Neural cell (in vitro differentiated cells): ENCODE measurements around the gene NME9. TPM values are rescaled to one million over a fixed set of nuclear protein-coding genes. Genes with fewer than 3 reads are reported as not detected.

Source experiments
- H2AFZ ChIP-seq: fragments of 200-600, 300-800 bp; sonication (generic), shearing (Covaris generic); 2 replicates; pipeline ENCODE4 v1.6.0; 2014; ENCODE audit warnings: low read depth, mild to moderate bottlenecking, antibody characterized with exemption, low read length, moderate library complexity
- H3F3A ChIP-seq: fragments of 200-600 bp; shearing (Covaris generic); 2 replicates; pipeline ENCODE4 v1.6.1; 2016; ENCODE audit warnings: mild to moderate bottlenecking, moderate library complexity, mixed read lengths, antibody characterized with exemption, low read length; ENCODE audit not compliant: insufficient read depth, poor library complexity, severe bottlenecking
- H3K27ac ChIP-seq: fragments of 200-600, 300-800 bp; sonication (generic), shearing (Covaris generic); 2 replicates; pipeline ENCODE4 v1.5.1; 2014; ENCODE audit warnings: mild to moderate bottlenecking, low read length, moderate library complexity
- H3K27me3 ChIP-seq: fragments of 300-800, 200-600 bp; sonication (generic), shearing (Covaris generic); 2 replicates; pipeline ENCODE4 v1.6.0; 2014; ENCODE audit warnings: mild to moderate bottlenecking, low read depth, low read length, moderate library complexity; ENCODE audit not compliant: insufficient read depth
- H3K36me3 ChIP-seq: fragments of 300-800, 200-600 bp; sonication (generic), shearing (Covaris generic); 2 replicates; pipeline ENCODE4 v1.5.1; 2014; ENCODE audit warnings: mild to moderate bottlenecking, antibody characterized with exemption, low read length, moderate library complexity; ENCODE audit not compliant: insufficient read depth
- H3K4me2 ChIP-seq: fragments of 300-800, 200-600 bp; sonication (generic), shearing (Covaris generic); 2 replicates; pipeline ENCODE4 v1.6.0; 2014; ENCODE audit warnings: mild to moderate bottlenecking, low read length
- H3K4me3 ChIP-seq: fragments of 300-800, 200-600 bp; sonication (generic), shearing (Covaris generic); 2 replicates; pipeline ENCODE4 v1.5.1; 2014; ENCODE audit warnings: mild to moderate bottlenecking, low read length, moderate library complexity
- H3K79me2 ChIP-seq: fragments of 200-600 bp; shearing (Covaris generic); replicated peaks from 2 replicates; pipeline ENCODE4 v1.6.0; 2014; ENCODE audit warnings: mild to moderate bottlenecking, low read length, moderate library complexity; ENCODE audit not compliant: insufficient read depth
- H3K9ac ChIP-seq: fragments of 300-800, 200-600 bp; sonication (generic), shearing (Covaris generic); 2 replicates; pipeline ENCODE4 v1.6.1; 2016; ENCODE audit warnings: mild to moderate bottlenecking, low read length, mixed read lengths
- H3K9me2 ChIP-seq: fragments of 200-600 bp; shearing (Covaris generic); 2 replicates; pipeline ENCODE4 v1.6.1; 2016; ENCODE audit warnings: mild to moderate bottlenecking, low read length, mixed read lengths; ENCODE audit not compliant: insufficient read depth
- H3K9me3 ChIP-seq: fragments of 200-600, 300-800 bp; sonication (generic), shearing (Covaris generic); 2 replicates; pipeline ENCODE4 v1.6.1; 2016; ENCODE audit warnings: mild to moderate bottlenecking, mixed run types, low read length, moderate library complexity, mixed read lengths
- H4K20me1 ChIP-seq: fragments of 200-600 bp; shearing (Covaris generic); 2 replicates; pipeline ENCODE4 v1.6.1; 2016; ENCODE audit warnings: mild to moderate bottlenecking, mixed run types; ENCODE audit not compliant: insufficient read depth
- CTCF ChIP-seq: fragments of 450-650 bp; IDR thresholded peaks from 2 replicates; pipeline ENCODE4 v1.5.1; 2014; ENCODE audit warnings: antibody characterized with exemption, mild to moderate bottlenecking, moderate library complexity; ENCODE audit not compliant: poor library complexity, severe bottlenecking
- EP300 ChIP-seq: fragments of 450-650 bp; conservative IDR thresholded peaks from 2 replicates; pipeline ENCODE4 v1.6.1; 2014; ENCODE audit warnings: antibody characterized with exemption, mild to moderate bottlenecking, moderate library complexity; ENCODE audit not compliant: poor library complexity, severe bottlenecking
- EZH2 ChIP-seq: fragments of 200-600, 300-800 bp; shearing (Covaris generic), sonication (generic); IDR thresholded peaks from 2 replicates; pipeline ENCODE4 v1.6.1; 2014; ENCODE audit warnings: antibody characterized with exemption, low read length, borderline replicate concordance, mild to moderate bottlenecking; ENCODE audit not compliant: insufficient read depth, poor library complexity, severe bottlenecking
- MXI1 ChIP-seq: fragments of 450-650 bp; conservative IDR thresholded peaks from 2 replicates; pipeline ENCODE4 v1.6.1; 2014; ENCODE audit warnings: antibody characterized with exemption, mild to moderate bottlenecking; ENCODE audit not compliant: poor library complexity, severe bottlenecking
- POLR2AphosphoS5 ChIP-seq: IDR thresholded peaks from 2 replicates; pipeline ENCODE4 v1.6.1; 2012
- RAD21 ChIP-seq: fragments of 450-650 bp; conservative IDR thresholded peaks from 2 replicates; pipeline ENCODE4 v1.6.1; 2014; ENCODE audit warnings: antibody characterized with exemption, mild to moderate bottlenecking, moderate library complexity
- REST ChIP-seq: IDR thresholded peaks from 2 replicates; pipeline ENCODE4 v1.6.1; 2012; ENCODE audit warnings: borderline replicate concordance
- SMC3 ChIP-seq: fragments of 450-650 bp; conservative IDR thresholded peaks from 2 replicates; pipeline ENCODE4 v1.6.1; 2014; ENCODE audit warnings: antibody characterized with exemption, mild to moderate bottlenecking, moderate library complexity; ENCODE audit not compliant: poor library complexity
- TAF1 ChIP-seq: IDR thresholded peaks from 2 replicates; pipeline ENCODE4 v1.6.1; 2012; ENCODE audit warnings: low read depth
- polyA plus RNA-seq: library from polyadenylated mRNA; depleted of rRNA; stranded (reverse); fragments of >200 nt; gene quantifications from 2 replicates; pipeline ENCODE4 v1.2.3, GENCODE V29; 2014

The NME9 gene
- polyA plus RNA-seq, 1 donor from 2014 or later = 17.4 TPM

DNA sequence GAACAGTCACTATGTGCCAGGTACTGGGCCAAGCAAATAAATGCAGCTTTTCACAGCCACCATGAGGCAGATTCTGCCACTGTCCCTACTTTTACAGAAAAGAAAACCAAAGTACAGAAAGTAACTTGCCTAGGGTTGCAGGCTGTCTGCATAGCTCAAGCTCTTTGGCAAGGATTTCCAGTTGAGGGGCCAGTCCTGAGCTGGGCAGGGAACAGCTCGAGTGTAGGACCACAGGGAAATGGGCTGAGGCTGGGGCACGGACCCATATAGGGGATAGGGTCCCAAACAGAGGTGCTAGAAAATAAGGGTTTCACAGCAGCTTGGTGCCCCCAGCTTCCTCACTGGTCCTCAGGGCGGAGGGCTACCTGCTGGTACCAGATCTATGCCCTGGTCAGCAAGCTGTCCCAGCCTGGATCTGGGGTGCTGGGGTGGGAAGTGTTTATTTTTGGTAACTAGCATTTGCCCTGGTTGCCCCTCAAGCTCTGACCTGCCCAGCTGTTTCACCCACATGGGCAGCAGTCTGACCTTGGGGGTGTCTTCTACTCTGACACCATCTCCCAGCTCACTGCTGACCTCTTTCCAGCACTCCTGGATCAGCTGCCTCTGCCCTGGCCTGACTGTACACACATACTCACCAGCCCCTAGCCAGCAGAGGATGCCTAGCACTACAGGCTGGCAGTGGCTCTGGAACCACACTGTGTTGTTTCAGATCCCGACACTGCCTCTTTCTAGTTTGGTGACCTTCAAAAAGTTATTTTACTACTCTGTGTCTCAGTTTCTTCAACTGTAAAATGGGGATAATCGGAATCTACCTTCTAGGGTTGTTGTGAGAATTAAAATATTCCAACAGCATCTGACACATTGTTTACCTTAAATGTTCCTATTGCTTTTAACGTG, 35.0 kb upstream of the NME9 start:
- H2AFZ ChIP-seq = no peak overlapping the region
- H3F3A ChIP-seq = no peaks in the 10 kb centered on the region
- H3K9me3 ChIP-seq = no peaks in the 10 kb centered on the region
- H3K27ac ChIP-seq = no peak overlapping the region
- no peak overlapping the region for H3K9ac ChIP-seq
- no peaks in the 10 kb centered on the region for H3K27me3 ChIP-seq
- H3K79me2 ChIP-seq = no peaks in the 10 kb centered on the region
- H3K9me2 ChIP-seq = no peaks in the 10 kb centered on the region
- TF ChIP-seq MXI1 = no peak
- TF ChIP-seq REST = no peak
- TF ChIP-seq TAF1 = no peak
- no peak for TF ChIP-seq POLR2AphosphoS5
- no peak for TF ChIP-seq EP300
- TF ChIP-seq SMC3 = no peak
- no peak for TF ChIP-seq EZH2
- TF ChIP-seq CTCF = no peak
- no peak for TF ChIP-seq RAD21
- H4K20me1 ChIP-seq = no peaks in the 10 kb centered on the region
- no peak overlapping the region for H3K4me2 ChIP-seq
- H3K36me3 ChIP-seq = no peaks in the 10 kb centered on the region
- no peak overlapping the region for H3K4me3 ChIP-seq

GRCh38 chr3:138363322-138363721, 33.7 kb upstream of the NME9 start:
- H4K20me1 ChIP-seq = no peaks in the 10 kb centered on the region
- H3K4me3 ChIP-seq = no peak overlapping the region
- H3F3A ChIP-seq = no peaks in the 10 kb centered on the region
- H3K36me3 ChIP-seq = no peaks in the 10 kb centered on the region
- no peaks in the 10 kb centered on the region for H3K79me2 ChIP-seq
- no peak overlapping the region for H2AFZ ChIP-seq
- H3K4me2 ChIP-seq = no peak overlapping the region
- no peaks in the 10 kb centered on the region for H3K27me3 ChIP-seq
- H3K9me2 ChIP-seq = no peaks in the 10 kb centered on the region
- no peak overlapping the region for H3K9ac ChIP-seq
- H3K27ac ChIP-seq = no peak overlapping the region
- TF ChIP-seq POLR2AphosphoS5 (no peak), EP300 (no peak), CTCF (no peak), TAF1 (no peak), MXI1 (no peak), EZH2 (no peak), REST (no peak), RAD21 (no peak), SMC3 (no peak)
- no peaks in the 10 kb centered on the region for H3K9me3 ChIP-seq
